HG03064 (cell line): Measurements from ENCODE around the gene RERE.

ENCODE experiments used
- ATAC-seq: cut with Tn5 transposase; IDR thresholded peaks from one replicate; pipeline ENCODE4 v1.9.1; 2021; ENCODE audit warnings: low read depth; ENCODE audit not compliant: unreplicated experiment

Gene RERE

DNA sequence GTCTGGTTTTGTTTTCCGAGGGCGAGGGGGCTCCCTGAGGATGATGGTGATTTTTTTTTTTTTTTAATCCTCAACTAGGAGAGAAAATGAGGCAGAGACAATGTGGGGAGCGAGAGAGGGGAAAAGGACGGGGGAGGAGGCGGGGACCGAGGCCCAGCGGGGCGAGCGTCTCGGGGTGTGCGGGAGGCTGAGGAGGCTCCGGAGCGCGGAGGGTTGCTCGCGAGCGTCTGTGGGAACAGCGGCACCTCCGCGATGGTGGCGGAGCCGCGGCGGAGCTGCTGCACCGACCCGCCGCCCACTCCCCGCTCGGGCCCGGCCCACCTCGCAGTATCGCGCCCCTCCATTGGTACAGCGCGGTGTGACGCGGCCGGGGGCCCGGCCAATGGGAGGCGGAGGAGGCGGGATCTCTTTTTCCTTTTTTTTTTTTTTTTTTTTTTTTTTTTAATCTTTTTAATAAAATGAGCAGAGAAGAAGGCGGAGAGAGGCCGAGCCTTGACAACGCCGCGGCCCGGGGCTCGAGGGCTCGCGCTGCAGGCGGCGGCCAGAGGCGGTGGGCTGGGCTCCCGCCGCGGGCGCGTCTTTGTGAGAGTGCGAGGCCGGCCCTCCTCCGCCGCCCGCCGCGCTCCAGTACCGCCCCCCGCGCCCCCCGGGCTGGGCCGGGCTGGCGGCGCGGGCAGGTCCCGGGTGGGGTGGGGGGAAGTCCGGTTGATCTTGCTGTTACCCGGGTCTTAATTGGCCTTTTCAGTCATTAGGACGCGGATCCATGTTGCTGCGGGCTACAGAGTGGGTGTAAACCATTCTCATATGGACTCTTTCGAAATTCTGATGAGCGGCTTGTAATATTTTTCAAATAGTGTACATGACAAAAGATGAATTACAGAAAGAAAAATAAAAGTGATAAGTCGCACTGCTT lies at the start of gene RERE:
RERE (minus strand) TSS at position 229 of the 913 bp plus-strand sequence.
- peak; percentile 80 for ATAC-seq

DNA sequence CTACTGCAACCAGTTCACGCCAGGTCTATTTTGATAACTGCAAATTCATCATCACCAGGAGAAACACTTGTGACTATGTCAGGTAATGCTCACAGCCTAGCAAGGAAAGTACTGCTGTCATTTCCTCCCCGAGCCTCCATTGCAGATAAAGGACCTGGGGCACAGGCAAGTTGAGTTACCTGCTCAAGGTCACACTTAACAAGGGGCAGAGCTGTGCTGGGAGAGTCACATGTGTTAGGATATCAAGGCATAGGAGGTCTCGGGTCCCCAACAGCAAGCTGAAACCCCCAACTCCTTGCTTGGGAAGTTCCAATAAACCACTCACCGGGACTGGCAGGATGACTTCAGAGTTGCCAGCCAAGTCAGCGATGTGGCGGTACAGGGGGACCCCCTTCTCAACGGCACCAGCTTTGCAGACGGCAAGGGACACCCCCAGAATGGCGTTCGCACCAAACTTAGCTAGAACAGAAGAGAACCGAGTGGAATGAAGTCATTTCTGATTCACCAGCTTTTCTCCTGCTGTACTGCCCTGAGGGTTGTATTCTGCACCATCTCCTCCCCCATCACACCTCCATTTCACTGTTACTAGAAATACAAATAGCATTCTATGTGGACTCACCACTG lies 49.5 kb upstream of the RERE start:
- ATAC-seq, result no peak

DNA sequence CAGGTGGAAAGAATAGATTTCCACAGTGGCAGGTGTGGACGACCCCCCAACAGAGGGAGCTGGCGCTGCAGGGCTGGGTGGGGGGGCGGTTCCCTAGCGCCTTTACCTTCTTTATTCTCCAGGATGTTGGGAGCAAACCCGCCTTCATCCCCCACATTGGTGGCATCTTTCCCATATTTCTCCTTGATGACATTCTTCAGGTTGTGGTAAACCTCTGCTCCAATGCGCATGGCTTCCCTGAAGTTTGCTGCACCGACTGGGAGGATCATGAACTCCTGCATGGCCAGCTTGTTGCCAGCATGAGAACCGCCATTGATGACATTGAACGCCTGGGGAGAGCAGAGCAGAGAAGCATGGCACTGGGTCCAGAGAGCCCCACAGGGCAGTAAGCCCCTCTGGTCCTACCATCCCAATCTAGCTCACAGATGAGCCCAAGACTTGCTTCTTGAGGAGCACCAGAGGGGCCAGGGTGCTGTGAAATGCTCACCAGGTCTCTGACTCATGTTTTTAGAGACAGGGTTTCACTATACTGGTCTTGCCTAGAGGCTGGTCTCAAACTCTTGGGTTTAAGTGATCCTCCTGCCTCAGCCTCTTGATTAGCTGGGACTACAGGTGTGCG lies 48.8 kb upstream of the RERE start:
- no peak for ATAC-seq

DNA sequence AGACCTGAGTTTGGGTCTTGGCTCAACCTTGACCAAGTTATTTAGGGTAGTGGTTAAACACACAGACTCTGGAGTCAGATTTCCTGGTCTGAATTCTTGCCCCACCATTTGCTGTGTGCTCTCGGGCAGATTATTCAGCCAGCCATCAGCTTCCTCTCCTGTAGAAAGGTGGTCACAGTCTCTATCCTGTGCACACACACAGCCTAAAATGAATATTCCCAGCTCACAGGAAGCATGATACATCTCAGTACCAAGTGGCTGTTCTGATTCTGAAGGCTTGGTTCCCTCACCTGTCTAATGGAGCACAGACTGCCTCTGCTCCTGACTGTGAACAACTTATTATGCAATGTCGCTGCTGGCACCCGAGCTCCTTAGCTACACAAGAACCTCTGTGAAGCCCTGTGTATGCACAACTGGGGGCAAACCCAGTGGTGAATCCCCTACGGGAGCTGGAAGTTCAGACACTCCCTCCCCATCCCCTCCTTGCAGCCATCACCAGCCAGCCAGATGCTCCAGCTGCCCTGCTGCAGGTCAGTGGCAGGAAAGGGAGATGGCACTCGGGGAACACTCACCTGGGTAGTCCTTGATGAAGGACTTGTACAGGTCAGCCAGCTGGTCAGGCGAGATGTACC lies 47.4 kb upstream of the RERE start:
- no peak for ATAC-seq

DNA sequence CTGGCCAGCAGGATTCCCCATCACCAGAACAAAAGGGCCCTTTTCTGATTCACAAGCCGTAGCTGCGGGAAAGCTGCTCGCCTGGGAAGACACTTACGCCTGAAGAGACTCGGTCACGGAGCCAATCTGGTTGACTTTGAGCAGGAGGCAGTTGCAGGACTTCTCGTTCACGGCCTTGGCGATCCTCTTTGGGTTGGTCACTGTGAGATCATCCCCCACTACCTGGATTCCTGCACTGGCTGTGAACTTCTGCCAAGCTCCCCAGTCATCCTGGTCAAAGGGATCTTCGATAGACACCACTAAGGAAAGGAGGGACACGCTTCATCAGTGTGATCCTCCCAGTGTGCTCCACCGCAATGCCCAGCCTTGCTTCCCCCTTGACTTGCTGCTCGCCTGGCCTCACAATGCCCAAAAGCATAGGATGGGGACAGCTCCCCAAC lies 46.4 kb upstream of the RERE start:
- ATAC-seq, result no peak

DNA sequence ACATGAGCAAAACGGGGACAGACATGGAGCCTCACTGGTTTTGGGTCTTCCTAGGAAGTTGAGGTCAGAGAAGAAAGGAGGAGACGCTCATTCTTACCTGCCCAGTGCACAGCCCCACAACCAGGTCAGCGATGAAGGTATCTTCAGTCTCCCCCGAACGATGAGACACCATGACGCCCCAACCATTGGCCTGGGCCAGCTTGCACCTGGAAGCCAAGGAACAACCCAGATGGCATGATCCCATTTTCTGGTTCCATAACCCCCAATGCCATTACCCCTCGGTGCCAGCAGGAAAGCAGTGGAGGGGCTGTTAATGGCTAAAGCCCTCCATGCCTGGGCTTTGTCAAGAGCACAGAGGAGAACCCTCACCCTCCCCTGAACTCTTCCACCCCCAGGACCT lies 45.7 kb upstream of the RERE start:
- ATAC-seq, result no peak

DNA sequence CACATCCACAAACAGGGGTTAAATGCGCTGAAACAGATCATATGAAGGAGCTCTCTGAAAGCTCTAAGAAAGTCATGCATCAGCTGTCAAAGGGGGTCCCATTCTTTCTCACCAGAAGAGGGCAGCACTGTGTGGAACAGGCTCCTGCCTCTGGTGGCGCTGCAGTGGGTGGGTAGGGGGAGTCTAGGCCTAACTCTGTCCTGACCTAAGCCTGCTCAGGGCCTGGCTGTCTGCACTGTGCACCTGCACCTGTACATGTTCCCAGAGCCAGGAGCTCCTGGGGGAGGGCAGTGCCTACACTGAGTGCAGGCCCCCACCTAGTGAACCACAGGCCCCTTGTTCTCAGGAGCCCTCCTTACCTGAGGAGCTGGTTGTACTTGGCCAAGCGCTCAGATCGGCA lies 45.1 kb upstream of the RERE start:
- no peak for ATAC-seq

DNA sequence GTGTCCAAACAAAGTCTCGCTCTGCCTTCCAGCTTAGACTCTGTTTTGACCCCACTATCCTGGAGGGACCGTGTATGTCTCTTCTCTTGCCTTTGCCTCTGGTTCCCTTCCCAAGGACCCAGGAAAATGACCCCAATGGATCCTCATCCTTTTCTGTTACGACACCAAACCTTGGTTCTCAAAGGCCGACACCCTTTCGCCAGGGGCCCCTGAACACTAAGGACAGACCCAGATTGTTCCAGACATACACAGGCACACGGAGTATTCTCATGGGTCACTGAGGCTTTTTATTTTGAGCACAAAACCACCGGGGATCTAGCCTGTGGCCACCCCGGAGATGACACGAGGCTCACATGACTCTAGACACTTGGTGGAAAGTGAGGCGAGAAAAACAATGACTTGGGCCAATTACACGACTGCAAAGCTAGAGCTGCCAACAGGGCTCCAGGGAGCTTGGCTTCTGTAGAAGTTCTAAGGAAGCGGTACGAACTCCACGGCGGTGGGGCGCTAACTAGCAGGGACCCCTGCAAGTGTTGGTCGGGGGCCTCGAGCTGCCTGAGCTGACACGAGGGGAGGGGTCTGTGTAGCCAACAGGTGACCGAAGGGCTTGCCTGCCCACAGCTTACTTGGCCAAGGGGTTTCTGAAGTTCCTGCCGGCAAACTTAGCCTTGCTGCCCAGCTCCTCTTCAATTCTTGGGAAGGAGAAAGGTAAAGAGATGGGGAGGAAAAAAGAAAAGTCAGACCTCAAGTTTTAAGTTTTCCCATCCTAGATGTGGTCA lies 43.5 kb upstream of the RERE start:
- ATAC-seq, result no peak

DNA sequence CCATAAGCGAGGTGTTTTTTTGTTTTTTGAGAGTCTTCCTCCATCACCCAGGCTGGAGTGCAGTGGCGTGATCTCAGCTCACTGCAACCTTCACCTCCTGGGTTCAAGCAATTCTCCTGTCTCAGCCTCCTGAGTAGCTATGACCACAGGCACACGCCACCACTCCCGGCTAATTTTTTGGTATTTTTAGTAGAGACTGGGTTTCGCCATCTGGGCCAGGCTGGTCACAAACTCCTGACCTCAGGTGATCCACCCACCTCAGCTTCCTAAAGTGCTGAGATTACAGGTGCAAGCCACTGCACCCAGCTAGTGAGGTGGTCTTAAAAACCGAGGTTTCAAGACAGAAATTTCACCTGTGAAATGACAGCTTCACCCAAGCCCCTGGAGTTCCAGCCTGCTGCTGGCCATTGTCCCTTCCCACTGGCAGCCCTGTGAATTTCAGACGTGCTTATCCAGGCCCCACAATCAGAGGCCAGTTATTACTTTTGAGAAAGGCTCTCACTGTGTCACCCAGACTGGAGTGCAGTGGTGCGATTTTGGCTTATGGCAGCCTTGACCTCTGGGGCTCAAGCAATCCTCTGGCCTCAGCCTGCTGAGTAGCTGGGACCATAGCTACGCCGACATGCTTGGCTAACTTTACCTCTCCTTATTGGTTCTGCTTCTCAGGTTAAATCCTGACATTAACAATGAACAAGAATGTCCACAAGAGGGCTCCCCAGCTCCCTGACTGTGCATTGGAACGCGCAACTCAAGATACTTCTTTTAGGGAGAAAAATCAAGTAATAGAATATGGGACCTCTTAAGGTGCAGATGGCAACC lies 41.7 kb upstream of the RERE start:
- no peak for ATAC-seq

DNA sequence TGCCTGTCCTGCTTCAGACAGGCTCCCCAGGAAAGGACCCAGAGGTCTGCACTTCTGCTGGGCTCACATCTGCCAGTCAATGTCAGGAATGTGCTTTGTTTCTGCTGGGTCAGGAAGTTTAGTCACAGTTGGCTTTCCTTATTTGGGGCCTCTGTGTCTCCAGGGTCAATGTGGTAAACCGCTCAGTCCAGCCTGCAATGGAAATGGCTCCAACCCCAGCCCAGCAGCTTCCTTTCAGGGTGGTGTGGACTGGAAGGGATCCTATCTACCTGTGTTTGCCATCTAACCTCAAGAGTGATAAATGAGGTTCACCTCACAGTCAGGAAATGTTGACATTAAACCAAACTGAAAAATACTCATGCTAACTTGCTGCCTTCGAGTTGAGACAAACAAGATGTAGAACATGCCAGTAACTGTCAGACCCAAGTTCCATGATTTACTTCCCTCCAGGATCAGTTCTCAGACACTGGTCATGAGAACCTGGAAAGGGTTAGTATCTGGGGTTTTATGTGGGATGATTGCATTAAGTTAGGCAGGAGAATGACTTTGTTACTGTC lies 40.8 kb upstream of the RERE start:
- ATAC-seq, result no peak

DNA sequence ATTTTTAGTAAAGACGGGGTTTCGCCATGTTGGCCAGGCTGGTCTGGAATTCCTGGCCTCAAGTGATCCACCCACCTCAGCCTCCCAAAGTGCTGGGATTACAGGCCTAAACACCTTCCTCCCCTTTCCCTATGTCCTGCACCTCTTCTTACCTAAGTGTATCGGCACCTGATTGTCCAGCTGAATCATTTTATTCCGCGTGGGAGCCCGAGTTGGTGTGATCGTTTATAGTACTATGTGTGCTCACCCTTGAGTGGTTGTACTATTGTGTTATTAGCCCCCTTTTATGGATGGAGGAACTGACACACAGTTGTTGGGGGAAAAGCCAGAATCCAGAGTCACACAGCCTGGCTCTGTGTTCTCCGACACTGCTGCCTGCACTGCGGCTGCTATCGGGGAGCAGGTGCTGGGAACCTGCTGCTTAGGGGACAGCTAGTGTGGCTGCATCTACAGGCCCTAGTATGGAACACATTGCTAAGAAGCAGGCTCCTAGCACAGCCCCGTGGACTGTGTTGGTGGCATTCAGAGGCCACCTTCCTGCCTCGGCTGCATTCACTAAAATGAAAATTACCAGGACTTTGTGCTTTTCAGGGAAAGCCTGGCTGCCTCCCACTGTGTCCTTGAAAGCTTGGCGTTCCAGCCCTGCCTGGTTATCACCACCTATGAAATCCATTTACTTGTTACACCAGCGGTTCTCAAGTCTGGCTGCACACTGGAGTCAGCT lies 39.4 kb upstream of the RERE start:
- ATAC-seq, result no peak

DNA sequence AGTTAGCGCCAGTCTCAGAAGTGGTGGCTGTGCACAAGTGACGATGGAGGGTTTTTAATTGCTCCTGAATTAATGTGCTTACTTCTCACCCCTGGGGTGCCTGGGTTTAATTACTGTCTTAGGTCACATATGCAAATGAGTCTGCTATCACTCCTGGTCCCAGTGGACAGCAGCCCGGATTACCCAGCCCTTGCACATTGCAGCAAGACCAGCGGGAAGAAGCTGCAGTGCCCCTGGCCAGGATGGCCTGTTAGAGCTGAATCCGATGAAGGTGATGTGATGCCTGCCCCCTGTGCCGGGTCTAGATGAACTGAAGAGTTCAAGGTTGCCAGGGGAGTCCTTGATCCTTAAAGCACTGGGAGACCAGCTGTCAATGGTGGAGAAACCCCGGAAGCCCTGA lies 36.8 kb upstream of the RERE start:
- ATAC-seq, result no peak

DNA sequence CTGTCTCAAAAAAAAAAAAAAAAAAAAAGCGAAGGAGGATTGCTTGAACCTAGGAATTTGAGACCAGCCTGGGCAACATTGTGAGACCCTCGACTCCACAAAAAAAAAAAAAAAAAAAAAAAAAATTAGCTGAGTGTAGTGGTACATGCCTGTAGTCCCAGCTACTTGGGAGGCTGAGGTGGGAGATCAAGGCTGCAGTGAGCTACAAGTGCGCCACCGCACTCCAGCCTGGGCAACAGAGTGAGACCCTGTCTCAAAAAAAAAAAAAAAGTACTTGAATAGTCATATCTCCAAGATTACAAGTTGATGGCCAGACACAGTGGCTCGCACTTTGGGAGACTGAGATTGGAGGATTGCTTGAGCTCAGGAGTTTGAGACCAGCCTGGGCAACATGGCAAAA lies 33.6 kb upstream of the RERE start:
- ATAC-seq, result no peak

DNA sequence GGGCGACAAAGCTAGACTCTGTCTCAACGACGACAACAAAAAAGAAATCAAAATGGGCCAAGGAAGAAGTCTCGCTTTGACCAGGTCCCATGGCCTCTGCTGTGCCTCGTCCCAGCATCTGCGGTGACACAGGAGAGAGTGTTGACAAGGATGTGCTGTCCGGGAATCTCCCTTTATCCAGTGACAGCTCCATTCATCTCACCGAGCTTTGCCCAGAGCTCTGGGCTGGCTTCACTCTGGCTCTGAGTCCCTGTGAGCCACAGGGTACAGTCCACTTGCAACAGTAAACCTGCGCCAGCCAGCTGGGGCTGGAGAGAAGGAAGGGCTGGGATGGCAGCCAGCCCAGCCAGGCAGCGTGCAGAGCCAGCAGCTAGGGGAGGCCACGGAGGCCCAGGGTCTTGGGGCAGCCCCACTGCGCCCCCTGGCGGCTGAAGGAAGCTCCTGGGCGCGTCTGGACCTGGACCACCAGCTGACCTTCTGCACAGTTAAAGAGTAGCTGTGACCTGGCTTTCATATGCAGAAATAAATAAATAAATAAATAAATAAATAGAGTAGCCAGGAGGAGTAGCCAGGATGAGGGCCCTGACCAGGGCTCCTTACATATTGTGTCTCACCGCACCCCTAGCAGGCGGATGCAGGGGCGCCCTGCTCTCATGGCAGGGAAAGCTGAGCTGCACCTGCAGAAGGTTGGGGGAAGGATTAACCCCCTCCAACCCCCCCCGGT lies 31.4 kb upstream of the RERE start:
- ATAC-seq, result no peak

DNA sequence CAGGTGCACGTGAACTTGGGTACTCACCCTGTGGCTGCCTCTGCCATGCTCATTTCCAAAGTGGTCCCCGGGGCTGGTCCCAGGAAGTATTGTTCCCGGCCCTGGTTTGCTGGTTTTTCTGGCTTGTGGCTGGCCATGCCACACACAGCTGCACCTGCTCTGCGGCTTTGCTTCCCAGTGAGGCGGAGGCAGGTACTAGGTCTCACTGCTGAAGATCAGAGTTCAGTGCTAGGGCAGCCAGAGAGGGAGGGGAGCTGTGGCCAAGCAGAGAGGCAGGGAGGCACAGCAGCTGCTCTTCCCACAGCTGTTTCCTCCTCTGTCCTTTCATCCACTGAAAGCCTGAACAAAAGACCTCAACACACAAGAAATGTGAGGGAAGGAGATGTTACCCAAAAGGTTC lies 30.6 kb upstream of the RERE start:
- ATAC-seq, result no peak

DNA sequence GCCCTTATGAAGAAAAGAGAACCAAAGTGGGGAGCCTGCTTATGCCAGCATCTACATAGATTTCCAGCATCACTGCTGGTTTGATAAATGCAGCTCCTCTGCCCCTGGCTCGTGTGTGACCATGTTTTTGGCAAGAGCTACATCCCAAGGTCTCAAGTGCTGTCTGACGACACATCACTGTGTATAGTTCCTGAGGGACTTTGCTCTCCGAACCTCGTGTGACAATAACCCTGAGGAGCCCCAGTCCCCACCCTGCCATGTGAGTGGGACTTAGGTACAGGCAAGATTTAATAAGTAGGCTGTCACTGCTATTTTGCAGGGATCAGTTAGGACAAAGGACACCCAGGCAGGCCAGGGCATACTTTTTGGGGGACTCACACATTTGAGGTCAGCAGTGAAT lies 28.8 kb upstream of the RERE start:
- no peak for ATAC-seq

DNA sequence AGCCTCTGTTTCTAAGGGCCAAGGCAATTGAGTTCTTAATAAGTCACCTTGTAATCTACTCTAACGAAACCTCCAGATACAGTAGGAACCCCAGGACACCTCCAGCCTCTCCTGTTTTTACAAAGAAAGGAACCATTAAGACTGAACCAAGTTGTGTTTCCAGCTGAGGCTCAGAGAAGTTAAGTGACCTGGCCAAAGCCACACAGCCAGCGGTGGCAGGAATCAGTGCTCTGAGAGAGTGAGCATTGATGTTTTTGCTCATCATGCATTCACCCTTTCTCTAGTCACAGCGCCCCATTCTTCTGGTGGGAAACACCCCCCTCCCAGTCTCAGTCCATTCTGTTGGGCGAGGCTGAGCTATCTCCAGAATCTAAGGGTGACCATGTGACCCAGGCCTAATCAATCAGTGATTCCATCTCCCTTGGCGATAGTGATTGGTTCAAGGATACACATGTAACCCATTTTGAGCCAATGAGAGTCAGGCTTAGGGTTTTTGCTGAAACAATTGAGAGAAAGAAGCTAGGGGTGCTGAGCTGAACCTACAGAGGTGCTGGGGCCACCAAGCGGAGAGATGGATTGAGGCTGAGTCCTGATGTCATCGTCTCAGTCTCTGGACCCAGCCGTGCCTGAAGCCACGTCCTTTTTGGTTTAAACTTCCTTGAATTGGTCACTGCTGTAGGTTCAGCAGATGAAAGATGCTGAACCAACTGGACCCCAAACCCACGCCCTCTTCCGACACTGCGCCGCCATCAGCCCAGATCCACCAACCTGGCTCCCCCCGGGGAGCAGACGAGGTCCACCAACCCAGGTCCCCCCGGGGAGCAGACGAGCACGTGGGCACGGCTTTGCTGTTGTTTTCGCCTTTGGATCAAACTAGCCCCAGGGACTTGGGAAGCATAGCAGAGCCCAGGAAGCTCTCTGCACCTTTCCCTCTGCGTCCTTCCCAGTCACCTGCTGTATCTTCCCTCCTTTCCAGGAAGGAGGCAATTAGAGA lies 28.0 kb upstream of the RERE start:
- no peak for ATAC-seq
